ENCODE data around the gene DNAJC18.
A peak's percentile ranks its signal among the peaks of the same experiment; 100 is the strongest.

DNAJC18 gene

DNA sequence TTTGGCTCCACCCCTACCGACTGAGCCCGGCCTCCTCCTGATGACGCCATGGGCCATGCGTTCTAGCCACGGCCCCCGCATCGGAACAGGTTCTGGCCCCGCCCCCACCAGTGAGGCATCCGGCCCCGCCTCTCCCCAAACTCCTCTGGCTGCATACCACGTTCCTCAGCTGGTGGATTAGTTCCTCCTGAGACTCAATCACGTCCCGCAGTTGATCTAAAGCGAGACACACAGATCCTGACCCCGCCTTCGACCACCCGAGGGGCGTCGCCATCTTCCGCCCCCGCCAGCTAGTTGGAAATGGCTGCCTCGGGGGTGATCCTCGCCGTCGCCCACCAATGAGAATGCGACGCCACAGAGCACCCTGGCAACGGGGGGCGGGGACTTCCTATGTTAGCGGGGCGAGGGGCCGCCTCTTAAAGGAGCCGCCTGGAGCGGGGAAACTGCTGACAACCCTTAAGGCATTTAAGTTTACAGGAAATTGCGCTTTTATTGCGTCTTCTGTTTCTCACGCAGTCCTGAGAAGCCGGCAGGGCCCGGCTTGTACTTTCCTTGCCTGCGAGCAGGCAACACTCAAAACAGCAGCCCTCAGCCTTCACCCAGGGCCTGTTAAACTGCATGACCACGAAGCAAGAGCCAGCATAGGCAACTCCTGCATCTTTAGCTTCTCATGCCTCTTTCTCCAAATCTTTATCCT lies 35.4 kb downstream of the DNAJC18 start, which contains the start of gene SPATA24:
TSS of gene SPATA24 (minus strand) at position 303 of the 697 bp plus-strand sequence. CDS start at position 274, 29 bp downstream.
- peak; percentile 83 for DNase-seq (ENCODE audit: low read depth)

DNA sequence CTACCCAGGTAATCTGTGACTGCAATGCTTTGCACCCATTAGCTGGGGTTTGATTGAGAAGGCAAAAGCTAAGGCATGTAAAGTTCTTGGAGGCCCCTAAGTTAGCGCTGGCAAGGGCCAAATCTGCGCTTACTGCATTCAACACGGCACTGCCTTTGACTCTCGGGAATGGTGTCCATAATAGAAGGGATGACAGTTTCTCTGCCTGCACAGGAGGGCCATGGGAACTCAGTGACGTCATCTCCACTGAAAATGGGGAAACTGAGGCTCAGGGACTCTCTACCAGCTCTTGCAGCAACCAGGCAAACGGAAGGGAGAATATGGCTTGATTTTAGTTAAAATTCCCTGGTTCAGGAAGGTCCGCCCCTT lies 35.9 kb downstream of the DNAJC18 start:
- no peak for DNase-seq (ENCODE audit: low read depth)

DNA sequence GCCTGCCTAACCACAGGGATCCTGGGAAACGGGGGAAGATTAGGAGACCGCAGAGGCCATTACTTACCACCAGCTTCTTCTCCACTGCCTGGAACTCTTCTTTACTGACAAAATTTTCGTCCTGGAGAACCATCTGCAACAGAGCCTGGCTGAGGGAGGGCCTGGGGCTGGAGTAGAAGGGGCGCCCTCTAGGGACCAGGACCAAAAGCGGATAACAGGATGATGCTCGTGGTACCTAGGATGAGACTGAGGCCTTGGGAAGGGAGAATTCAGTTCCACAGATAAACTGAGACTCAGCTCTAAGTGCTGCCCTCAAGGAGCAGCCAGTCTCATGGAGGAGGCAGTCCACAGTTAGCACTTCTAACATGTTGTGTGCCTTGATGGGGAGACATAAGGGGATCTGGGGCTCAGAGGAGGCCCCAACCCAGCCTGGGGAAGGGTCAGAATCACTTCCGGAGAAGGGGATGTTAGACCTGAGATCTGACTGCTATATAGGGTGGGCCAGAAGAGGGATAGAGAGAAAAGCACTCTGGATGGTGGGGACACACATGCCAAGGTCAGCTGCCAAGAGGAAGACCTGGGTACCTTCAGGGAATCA lies 36.7 kb downstream of the DNAJC18 start:
- DNase-seq (ENCODE audit: low read depth) = no peak

DNA sequence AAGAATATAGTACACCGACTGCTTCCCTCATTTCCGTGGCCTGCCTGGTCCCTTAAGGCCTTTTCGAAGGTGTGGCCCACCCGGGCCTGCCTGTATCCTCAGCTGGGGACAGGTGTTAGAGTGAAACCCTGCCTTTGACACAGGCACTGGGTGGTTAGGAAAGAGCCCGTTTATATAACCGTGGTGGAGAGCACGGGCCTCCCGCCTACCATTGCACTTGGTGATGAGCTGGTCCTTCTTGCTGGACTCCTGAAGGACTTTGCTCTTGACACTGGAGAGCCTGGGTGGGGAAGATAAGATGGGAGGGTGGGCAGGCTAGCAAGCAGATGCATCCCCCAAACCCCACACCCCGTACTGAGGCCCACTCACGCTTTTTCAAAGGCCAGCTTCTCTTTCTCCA lies 37.8 kb downstream of the DNAJC18 start:
- DNase-seq (ENCODE audit: low read depth) = no peak

DNA sequence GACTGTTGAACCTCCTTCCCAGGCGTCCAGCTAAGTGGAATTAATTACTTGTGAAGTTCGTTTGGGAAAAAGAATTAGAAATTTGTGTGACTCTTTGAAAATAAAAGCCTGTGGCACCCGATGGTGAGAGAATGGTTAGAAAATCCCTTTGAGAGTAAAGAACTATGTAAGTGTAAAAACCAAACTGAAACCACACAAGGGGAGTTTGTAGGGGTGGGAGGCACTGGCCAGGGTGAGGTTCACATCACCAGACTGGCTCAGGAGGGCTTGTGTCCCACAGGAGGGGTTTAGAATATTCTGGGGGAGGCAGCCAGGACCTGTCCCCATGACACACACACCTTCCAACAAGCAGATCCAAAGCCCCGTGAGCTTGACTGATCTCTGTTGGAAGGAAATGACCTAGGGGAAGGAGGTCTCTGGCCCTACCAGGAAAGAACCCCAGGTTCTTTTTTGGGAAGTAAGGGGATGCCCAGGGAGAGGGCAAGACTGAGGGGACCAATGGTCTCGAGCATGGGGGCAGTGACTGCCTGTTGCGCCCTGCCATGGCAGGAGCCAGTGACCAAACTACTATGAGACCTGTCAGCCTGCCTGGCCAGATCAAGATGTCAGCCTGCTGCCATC lies 39.7 kb downstream of the DNAJC18 start:
- no peak for DNase-seq (ENCODE audit: low read depth)

DNA sequence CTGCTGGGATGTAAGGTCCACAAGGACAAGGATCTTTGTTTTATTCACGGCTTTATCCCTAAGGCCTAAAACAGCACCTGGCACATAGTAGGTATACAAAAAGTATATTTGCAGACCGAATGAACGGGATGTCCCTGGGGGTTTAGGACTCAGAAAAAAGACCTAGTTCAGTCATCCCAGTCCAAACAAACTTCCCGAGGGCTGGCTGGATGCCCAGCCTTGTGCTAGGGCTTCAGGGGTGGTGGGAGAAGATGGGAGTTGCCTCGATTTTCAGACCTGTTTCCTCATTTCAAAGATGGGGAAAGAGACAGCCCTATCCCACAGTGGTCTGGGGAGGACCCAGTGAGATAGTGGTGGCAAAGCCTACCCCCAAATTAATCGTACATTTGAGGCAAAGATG lies 41.4 kb downstream of the DNAJC18 start:
- DNase-seq (ENCODE audit: low read depth) = no peak

DNA sequence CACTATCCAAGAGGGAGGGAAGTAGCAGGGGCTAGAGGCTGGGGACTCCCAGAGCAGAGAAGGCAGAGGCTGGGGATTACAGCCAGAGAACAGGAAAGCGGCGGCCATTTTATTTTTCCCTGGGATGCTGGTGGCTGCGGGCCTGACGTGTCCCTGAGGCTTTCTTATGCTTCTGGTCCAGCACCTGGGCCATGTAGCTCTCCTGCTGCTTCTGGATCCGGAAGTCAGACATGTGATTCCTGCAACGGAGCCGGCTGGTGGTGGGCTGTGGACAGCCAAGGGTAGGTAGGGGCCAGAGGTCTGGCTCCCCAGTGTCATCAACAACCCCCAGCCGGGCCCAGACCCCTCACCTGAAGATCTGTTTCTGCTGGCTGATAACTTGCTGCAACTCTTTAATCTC lies 42.6 kb downstream of the DNAJC18 start:
- no peak for DNase-seq (ENCODE audit: low read depth)

DNA sequence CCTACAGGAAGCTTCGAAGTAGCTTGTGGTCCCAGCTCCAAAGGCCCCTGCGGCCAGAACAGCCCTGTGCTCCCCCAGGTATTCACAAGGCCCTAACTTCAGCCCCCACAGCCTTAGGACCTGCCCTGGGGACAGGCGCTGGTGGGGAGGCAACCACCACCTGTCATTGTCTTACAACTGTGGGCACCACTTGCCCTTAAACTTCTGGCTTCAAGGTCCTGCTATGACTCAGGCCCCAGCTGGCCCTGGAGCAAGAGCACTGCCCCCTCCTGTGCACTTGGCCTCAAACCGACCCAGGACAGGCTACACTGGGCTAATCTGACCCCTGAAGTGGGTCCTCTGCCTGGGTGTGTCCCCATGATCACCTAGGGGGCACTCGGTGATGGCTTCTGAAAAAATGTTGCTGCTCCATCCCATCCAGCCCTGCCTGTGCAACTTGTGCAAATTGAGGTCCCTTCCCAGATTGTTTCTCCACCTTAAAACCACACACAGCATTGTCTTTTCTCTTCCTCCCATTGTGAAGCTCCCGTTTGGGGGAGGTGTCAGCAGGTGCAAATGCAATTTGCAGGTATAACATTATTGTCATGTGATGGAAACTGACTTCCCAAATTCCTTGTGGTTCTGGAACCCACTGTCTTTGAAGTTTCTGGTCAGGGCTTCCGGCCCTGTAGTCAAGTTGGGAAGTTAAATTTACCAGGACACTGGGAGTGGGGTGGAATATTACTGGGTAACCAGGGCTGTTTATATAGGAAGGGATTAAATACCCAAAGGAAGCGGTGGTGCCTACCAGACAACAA lies 43.3 kb downstream of the DNAJC18 start:
- no peak for DNase-seq (ENCODE audit: low read depth)

DNA sequence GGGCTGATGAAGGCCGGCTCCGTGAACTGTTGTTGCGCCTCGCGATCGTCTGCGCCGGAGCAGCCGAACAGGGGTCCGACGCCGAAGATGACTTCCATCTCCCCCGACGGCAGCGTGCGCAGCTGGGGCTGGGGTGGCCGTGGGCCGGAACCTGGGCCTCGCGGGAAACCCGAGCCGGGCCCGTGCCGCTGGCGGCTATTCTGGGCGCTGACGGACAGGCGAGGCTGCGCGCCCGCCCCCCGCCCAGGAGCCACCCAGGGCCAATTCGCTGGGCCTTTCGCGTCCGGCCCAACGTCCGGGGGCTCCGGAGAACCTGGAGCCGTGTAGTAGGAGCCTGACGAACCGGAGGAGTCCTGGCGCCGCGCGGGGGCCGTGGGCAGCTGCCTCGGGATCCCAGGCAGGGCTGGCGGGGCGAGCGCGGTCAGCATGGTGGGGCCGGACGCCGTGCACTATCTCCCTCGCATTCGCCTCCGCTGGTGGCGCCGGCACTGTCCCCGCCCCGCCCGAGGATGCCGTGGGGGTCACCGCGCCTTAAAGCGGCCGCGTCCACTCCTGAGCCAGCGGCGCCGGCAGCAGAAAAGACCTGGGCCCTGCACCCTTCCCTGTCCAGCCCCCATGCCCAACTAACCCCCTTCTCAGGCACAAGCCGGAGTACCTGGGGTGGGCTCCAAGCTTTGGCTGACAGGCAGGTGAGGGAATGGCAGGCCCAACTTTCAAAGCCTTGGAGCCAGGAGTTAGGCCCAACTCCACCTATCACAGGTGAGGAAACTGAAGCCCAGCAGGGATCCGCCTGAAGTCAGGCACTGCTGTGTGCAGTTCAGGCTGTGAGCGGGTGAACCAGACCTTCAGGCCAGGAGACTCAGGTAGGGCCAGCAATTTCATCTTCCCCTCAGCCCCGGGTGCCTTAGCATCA lies 44.4 kb downstream of the DNAJC18 start, which contains the start of gene PROB1:
TSS of gene PROB1 (minus strand) at position 451 of the 913 bp plus-strand sequence. CDS start at position 428, 23 bp downstream.
- DNase-seq (ENCODE audit: low read depth) = no peak

DNA sequence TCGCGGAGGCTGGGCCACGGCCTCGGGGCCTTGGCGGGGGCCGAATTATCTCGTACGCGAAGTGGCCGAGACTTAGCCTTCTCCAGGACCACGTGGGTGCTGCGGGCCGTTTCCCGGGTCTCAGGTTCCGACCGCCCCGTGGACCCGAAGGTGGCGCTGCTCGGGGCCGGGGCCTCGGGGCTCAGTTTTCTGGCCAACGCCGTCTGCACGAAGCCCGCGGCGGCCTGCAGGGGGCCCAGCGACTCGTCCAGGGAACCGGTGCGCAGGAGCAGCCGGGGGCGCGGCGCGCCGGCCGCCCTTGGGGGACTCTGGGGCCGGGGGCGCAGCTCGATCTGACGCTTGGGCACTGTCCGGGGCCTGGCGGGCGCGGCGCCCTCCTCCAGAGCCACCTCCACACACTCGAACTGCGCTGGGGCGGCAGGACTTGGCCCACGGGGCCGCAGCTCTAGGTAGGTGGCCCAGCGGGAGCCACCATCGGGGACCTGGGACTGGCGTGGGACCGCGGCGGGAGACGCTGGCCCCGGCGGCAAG lies 45.1 kb downstream of the DNAJC18 start:
- no peak for DNase-seq (ENCODE audit: low read depth)

DNA sequence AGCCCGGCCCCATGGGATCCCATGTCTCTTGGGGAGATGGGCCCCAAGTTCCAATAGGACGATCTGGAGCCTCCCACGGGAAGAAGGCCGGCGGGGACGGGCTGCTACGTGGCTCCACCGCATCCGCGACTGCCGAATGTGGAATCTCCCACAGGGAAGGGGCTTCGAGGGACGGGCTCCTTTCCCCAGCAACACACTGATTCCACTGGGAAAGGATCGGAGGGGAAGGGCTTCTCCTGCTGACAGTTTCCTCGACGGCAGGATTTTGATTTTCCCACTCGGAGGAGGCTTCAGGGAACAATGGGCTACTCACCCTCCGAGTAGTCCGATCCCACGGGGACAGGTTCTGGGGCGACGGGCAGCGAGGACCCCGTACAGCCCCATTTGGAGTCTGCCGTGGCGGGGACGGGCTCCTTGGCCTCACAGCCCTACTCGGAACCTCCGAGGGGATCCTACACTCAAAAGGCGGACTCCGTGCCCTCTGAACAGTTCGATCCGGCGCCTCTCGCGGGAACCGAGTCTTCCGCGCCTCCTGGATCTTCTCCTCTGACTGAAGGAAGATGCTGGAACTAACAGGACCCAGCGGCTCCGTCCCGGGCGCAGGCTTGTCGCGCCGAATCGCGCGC lies 45.7 kb downstream of the DNAJC18 start:
- no peak for DNase-seq (ENCODE audit: low read depth)

DNA sequence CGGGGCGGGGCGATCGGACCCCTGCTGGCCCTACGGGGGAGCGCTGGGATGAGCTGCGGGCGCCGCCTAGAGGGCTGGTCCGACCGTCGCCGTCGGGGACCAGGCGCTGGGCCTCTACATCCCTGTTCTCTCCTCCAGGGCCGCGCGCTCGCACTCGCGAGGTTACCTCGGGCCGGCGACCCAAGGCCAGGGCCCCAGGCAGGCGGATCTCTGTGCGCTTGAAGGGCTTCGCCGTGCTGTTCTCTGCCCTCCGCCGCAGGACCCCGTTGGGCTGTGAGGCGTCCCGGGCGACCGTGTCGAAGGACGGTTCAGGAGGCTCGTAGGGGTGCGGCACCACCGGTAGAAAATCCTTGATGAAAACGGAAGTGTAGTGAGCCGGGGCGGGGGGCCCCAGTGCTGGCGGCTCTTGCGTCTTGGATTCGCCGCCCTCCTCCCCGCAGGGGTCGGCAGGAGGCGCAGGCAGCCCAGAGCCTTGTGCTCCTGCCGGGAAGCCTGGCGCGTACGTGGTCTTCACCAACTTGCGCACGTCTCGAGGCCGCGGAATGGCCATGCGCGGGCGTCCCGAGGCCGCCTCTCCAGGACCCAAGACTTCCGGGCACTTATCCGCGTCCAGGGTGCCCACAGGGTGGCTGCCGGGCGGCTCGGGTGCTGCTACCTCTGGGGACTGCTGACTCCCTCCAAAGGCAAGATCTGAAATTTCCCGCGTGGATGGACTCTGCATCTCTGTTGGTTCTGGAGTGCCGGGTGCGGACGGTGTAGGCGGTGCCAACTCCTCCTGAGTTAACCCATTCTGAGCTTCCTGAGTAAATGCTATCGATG lies 46.4 kb downstream of the DNAJC18 start:
- DNase-seq (ENCODE audit: low read depth) = no peak

DNA sequence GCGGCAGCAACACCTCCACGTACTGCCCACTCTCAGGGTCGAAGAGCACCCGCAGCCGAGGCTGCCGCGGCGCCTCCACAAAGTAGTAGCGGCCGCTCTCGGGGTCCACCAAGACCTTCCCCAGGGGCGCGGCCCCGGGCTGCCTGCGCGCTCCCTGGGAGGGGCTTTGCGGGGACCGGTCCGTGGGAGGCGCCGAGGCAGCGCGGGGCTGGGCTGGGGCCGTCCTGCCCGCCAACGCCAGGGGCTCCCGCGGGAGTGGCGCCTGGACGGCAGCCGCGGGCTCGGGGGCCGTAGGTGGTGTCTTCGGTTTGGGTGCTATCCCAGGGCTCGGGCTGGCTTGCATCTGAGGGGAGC lies 47.0 kb downstream of the DNAJC18 start:
- no peak for DNase-seq (ENCODE audit: low read depth)

DNA sequence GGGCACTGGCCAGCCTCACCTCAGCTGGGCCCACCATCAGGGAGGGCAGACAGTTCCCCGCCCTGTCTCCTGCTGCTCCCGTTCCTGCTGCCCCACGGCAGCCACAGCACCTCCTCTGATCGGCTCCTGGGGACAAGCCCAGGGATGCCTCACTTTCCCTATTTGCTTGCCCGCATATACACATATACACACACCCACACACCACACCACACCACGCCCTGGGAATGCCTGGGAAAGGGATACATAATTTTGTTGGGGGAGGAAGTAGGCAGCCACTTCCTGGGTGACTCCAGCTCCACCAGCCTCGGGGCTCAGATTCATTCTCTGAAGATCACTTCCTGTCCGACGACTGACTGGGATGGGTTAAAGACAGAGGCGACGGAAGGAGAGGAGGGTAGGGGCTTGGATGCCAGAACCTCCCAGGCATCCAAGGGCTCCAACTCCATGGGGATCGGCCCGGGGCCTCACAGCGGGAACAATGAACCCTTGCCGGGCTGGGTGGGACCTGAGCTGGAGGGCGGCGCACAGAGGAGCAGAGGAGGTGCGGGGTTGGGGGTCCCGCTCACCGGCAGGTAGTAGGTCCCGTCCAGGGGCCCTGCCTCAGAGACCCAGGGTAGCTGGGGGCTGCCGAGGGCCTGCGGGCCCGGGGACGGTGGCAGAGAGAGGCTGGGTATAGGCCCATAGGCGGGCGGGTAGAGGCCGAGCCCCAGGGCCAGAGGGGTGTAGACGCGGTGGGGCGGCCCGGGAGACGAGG lies 47.6 kb downstream of the DNAJC18 start:
- no peak for DNase-seq (ENCODE audit: low read depth)

DNA sequence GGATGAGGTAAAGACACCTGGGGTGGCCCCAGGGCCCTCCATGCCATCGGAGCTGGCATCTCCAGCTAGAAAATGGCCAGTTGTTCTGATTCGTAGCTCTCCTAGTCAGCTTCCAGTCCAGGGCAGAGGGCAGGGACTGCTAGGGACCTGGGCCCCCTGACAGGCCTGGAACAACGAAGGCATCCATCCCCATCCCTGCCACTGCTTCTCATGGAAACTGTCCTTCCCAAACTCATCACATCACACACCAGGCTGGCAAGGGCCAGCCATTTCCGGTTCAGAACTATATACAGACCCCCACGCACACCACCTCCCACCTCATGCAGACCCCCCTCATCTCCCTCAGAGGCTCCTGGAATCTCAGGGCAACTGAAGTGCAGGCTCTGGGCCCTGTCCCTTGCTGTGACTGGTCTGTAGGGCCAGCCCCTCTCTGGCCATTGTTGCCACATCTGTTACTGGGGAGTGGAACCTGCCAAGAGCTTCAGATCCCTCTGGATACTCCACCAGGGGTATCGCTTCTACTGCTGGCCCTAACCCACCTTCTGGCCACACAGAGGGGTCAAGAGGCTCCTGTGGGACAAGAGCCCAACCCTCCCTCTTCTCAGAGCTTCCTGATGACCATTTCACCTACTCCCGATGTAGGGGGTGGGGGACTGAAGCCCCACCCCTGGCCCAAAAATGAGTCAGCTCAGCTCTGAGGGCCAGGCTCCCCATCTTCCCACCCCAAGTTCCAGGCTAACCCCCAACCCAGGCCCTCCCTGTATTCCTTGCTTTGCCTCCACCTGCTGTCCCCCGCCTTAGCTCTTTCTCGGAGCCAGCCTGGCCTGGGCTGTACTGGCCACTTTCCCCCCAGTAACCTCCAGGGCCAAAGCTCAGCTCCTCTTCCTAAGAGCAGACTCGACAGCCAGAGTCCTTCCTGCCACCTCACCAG lies 48.4 kb downstream of the DNAJC18 start:
- no peak for DNase-seq (ENCODE audit: low read depth)

DNA sequence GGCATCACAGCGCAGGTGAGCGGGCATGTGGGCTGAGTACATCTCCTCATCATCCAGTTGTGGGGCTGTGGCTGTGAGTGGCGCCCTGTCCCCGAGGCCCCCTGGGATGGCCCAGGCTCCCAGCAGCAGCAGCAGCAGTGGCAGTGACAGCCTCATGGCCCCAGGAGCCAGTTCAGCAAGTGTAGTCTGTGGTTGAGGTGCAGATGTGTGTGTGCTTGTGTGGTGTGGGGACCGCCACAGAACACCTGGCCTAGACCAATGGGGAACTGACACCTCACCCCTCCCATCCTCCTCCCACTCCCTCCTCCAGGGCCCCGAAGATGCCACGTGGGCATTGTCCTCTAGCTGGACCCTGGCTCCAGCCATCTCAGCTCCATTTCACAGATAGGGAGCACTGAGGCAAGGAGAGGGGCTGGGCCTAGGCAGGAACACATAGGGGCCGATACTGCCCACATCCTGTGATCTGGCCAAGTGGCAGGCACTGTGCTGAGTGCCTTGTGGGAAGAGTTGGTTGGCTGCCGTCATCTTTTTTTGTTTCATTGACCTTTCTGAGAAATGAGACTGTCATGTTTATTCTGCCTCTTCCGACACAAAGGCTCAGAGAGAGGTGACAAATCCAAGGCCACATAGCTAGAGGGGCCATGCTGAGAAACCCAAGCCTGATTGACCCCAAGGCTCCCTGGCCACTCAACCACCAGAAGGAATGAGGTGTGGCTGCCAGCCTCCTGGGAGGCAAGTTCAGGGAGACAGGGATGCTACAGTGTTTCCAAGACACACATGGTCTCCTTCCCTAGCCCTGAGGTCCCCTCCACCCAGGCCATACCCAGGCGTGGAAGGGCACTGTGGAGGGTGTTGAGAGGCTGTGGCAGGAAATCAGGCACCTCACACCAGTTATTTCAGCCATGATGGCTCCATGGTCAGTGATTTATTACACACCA lies 49.4 kb downstream of the DNAJC18 start, which contains the start of gene MZB1:
TSS of gene MZB1 (minus strand) at position 213 of the 938 bp plus-strand sequence. CDS start at position 156, 57 bp downstream.
- no peak for DNase-seq (ENCODE audit: low read depth)
